Activated gamma-delta T cell (primary cell): ENCODE results near the gene NUP160.
A peak's percentile ranks its signal among the peaks of the same experiment; 100 is the strongest.
"Not testable (repeated sequence)": the region's sequence is repeated elsewhere in the genome, so short reads cannot be mapped to it uniquely, and the experiment has no call there.

Source experiments
- DNase-seq: peaks from one replicate; lab custom pipeline; 2025; lab: John Stamatoyannopoulos, UW

NUP160 gene

DNA sequence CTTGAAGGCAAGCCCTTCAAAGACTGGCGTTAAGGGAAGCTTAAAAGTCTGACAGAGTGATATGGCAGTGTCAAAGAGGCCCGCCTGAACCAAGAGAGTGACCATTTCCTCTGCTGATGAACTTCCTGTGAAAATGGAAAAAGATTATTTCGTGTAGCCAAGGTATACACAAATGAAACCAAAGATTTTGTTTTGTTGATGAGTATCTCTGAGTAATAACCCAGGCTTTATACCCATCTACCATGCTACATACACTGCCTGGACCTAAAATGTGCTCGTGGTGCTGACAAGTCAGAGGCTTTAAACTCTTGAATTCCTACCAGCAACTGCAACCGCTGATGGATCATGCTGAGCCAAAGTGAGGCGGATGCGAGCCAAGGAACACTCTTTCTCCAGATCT lies 60.0 kb downstream of the NUP160 start:
- no peak for DNase-seq

DNA sequence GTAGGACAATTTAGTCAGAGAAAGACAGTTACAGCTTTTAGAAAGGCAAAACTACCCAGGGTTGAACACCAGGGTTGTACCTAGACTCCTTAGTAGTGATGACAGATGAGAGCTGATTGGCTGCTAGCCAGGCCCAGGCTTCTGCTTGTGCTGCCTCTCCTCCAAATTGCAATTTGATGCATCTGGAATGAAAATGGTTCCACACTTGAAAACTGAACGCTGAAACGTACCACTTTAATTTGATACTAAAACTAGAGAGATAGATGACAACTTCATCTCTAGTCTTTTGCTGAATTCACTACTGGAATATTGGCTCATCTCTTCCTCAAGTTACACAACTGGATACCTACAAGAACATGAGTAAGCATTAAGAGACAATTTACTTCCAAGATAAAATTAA lies 61.8 kb downstream of the NUP160 start:
- no peak for DNase-seq

DNA sequence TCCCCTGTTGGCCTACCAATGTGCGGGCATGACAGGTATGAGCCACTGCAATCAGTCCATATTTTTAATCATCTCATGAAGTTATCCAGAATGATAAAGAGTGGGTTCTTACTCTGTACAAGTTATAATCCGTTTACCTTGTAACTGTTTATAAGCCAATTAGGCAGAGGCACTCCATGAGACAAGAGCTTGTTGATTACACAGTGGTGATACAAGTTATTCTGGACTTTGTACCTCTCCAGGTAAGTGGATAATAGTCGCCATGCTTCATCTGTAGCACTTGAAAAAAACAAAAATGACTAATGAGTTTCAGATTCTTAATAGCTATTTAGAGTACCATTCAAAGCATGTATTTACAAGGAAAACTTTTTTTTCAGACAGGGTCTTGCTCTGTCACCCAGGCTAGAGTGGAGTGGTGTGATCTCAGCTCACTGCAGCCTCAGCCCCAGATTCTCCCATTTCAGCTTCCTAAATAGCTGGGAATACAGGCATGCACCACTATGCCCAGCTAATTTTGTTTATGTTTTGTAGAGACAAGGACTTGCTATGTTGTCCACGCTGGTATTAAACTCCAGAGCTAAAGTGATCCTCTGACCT lies 63.3 kb downstream of the NUP160 start:
- DNase-seq = no peak

DNA sequence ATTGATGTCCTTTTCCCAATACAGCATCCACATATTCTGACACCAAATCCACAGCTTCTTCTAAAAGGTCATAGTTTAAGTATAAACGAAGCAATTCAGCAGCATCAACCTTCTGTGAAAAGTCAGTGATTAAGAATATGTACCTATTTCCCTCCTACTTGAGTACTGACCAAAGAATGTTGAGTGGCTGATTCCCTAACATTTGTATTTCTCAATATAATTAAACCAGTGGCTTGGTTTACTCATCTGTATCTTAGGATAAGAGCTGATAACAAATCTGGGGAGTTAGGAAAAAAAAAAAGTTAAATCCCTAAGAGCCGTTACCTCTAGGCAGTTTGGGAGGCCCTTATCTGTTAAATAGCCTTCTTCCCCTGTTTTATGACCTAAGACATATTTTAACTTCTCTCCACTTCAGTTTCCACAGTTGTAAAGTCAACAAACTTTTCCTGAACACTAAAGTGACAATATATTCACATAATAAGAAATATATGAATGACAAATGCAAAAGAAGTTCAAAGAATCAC lies 65.0 kb downstream of the NUP160 start:
- DNase-seq = no peak

DNA sequence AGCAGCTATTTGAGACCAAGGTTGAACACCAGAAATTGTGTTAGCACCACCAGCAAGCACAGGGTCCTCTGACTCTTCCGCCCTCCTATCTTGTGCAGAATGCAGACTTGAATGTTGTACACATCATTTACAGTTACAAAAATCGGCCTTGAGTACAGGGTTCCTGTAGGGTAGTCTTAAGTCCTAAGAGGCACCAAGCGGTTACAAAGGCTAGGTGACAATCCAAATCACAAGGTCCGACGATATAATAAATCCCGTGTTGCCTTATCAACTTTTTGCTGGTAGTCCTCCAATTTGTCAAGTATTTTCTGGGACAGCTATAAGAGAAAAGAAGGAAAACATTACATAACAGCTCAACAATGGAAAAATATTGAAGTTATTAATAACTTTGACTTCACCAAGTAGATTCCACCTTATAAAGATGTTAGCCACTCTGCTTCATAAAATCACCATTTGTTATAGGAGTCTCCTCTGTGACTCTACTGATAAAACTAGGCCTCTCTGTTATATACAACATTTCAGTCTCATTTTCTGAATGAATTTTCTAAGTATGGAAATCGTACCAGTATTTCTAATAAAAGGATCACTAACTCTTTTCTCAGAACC lies 69.2 kb downstream of the NUP160 start:
- DNase-seq = no peak

DNA sequence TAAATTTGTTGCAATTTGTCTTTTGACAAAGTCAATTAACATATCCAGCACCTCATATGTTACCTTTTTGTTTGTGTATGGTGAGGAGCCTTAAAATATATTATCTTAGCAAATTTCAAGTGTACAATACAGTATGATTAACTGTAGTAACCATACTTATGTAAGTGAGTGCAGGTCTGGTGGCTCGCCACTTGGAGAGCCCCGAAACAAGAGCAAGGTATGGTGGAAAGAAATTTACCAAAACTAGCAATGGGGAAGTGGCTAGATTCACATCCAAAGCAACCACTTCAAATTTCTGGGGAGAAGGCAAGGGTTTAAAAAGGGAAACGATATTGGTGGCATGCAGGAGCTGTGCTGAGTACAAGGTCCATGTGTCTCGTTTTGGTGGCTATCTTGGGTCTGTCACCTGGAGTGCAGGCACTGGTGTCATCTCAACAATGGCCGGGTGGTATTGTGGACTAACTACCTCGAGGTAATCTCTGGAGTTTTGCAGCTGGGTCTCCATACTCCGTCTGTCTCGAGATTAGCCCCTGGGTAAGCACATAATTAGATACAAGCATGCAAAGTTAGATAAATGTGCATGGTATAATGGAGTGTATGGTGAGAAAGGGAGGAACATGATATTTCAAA lies 72.8 kb downstream of the NUP160 start:
- DNase-seq = no peak

DNA sequence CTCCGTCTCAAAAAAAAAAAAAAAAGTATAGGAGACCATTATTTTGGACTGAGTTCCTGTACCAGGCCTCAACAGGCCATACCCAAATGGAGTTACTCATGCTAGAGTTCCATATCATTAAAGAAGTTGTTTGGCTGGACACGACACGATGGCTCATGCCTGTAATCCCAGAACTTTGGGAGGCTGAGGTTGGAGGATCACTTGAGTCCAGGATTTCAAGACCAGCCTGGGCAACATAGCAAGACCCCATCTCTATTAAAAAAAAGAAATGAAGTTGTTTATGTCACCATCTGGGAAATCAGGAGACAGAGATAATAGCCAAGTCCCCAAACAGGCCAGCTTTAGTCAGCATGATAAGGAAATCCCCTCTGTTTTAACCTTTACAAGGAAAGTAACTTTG lies 74.3 kb downstream of the NUP160 start:
- DNase-seq = no peak

DNA sequence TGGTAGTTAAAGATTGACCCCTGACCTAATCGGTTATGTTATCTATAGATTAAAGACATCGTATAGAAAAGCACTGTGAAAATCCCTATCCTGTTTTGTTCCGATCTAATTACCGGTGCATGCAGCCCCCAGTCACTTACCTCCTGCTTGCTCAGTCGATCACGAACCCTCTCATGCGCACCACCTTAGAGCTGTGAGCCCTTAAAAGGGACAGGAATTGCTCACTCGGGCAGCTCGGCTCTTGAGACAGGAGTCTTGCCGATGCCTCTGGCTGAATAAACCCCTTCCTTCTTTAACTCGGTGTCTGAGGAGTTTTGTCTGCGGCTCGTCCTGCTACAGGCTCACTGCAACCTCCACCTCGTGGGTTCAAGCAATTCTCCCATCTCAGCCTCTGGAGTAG lies 78.6 kb downstream of the NUP160 start:
- DNase-seq = not testable (repeated sequence)

DNA sequence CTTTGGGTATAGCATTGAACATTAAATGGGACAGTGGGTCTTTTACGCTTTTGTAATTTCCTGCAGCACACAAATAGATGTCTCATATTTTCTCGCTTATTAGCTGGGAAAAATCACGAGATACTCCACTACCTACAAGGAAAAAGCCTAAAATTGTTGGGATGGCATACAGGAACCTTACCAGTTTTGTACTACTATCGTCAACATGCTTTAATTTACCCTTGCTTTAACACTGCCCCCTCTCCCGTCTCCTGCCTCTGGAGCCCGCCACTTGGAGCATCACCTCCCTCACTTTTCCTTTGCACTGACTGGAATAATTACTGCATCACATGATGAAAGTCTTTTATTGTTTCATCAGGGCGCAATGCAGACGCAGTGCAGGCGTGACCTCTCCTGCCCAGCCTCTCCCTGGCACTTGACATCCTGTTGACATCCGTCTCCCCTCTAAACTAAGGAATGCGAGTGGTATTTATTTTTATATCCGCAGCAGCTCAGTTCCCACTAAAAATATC lies 80.0 kb downstream of the NUP160 start:
- DNase-seq = no peak

DNA sequence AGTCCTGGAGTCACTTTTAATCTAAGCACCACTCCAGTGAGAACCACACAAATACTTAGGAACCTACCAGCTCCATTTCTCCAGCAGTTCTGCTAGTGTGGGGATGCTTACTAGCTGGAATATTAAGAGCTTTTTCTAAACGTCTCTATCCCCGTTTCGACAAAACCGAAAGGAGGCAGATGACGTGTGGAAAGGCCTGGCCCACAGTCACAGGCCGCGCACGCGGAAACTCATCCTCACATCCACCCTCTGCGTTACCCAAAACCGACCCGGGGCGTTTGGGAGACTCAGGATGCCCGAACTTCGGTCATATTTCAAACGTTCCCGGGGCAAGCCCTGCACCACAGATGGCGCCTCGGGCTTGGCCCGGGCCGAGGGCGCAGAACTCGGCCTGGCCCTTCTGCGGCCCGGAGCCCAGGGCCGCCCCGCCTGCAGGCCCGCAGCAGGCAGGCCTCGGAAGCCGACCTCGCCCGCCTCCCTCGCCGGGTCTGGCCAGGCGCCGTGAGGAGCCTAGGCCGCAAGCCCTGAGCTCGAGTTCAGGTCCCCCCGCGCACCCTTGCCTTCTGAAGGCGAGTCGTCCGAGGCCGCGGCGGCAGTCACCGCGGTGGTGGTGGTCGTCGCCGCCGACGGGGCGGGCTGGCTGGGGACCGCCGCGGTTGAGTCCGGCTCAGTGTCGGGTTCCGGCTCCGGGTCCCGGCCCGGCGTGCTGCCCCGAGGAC lies 81.5 kb downstream of the NUP160 start:
- DNase-seq = peak; percentile 46

DNA sequence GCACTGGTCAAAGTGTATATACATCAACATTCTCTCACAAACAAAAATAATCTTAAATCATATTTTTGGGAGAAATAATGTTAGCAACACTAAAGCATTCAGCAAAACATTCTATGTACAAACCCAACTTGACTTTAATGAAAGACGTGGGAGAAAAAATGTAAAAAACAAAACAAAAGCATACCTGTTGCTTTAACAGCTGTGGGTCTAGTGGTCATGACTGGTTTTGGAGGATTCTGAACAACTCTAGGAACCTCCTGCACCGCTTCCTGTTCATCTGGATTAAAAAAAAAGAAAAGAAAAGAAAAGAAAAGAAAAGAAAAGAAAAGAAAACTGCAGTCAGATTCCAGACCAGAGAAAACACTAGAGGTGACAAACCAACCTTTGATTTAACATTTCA lies 83.1 kb downstream of the NUP160 start:
- DNase-seq = no peak

DNA sequence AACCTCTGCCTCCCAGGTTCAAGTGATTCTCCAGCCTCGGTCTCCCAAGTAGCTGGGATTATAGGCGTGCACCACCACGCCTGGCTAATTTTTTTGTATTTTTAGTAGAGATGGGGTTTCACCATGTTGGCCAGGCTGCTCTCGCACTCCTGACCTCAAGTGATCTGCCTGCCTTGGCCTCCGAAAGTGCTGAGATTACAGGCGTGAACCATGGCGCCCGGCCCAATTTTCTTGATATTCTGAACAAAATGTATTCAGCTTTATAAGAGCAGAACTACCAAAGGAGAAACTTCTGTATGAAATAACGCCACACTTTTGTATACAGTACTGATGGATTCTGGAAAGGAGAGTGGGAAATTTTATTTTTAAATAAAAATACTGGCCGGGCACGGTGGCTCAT lies 88.9 kb downstream of the NUP160 start:
- not testable (repeated sequence) for DNase-seq

DNA sequence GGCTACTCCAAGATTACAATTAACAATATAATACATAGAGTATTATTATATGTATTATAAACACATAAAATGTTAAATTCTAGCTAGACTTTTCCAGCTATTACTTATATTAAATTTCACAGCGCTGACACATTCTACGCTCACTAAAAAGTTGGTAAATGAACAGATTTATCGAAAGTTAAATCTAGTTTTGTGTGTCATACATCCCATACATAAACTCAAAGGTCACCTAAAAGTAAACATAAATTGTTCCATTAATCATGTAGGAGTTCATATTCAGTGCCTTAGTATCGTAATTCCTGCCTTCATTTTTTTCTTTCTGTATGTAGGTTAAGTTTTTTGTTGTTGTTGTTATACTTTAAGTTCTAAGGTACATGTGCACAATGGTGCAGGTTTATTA lies 91.9 kb downstream of the NUP160 start:
- no peak for DNase-seq

DNA sequence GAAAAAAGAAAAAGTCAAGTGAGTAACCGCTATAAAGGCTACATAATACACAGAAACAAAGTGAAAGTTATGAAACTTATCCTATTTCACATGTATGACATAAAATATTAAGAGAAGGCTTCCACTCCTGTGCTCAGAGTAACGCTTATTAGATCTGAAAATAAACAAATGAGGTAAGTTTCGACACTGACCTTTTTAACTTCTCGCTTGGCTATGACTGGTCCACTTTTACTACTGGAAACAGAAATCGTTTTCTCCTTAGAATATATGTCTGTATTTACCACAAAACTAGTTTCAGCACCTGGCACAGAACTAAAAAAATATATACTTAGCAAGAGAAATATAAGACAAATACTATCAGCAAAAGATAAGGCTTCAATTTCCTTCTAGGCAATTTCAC lies 97.4 kb downstream of the NUP160 start:
- no peak for DNase-seq

DNA sequence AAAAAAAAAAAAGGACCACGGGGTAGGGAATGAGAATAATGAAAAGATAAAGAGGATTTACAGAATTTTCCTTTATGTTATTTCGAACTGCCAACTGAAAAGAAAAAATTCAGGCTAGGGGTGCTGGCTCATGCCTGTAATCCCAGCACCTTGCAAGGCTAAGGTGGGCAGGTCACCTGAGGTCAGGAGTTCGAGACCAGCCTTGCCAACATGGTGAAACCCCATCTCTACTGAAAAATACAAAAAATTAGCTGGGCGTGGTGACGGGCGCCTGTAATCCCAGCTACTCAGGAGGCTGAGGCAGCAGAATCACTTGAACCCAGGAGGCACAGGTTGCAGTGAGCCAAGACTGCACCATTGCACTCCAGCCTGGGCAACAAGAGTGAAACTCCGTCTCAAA lies 105.7 kb downstream of the NUP160 start:
- DNase-seq = not testable (repeated sequence)

DNA sequence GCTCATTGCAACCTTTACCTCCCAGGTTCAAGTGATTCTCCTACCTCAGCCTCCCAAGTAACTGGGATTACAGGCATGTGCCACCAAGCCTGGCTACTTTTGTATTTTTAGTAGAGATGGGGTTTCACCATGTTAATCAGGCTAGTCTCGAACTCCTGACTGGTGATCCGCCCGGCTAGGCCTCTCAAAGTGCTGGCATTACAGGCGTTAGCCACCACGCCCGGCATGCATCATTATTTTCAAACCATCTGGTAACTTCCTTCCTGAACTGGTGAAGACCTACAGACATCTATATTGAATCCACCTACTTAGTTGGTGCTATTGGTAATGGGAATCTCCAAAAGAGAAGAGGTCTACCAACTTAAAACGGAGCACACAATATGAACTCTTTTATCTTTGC lies 110.3 kb downstream of the NUP160 start:
- DNase-seq = not testable (repeated sequence)

DNA sequence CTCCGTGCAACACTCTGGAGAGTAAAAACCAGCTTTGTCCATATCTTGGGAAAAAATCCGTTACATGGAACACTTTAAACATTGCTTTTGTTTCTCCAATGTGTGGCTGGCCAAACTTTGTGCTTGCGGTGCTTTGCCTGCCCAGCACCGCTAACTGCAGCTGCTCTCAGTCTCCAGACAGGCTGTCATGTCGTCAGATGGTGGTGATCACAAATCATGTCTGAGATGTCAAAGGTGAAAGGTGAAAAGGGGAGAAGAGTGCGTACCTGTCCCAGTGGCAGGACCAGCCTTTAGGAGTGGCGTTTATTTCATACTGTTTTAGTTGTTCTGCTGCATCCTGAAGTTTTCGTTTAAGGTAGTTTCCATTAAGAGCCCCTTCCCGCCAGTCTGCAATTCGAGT lies 115.9 kb downstream of the NUP160 start:
- DNase-seq = no peak

DNA sequence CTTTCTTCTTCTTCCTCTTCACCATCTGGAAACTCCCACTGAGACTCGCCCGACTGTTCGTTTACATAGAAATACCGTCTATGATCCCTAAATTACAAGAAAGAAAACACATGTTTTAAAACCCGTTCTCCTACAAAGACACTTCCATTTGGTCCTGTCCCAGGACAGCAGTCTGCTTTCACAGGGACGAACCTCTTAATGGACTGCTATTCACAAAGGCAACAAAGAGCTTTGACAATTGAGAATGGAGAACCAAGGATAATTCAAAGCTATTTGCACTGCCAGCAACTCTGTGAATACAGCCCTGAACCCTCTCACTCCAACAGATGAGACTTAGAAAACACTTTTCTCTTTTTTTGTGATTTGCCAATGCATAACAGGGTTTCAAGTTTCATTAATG lies 116.7 kb downstream of the NUP160 start:
- no peak for DNase-seq
